ENCODE data around the gene MAMDC2.

DNA sequence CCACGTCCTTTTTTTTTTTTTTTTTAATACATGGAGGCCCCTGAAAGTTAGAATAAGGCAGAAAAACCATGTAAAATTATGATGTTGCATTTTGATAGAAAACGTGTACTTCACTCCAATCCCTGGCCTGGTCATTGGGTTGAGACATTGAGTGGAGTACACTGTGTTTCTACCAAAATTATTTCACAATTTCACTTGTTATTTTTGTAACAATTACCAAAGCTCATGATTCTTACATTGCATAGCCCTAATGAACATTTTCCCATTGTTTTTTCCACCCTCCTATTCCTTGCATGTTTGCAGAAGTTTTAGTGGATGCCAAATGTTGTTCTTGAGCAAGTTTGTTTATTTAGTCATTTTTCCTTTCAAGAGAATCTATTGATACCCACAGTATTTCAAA, 21.9 kb downstream of the MAMDC2 start:
- TF ChIP-seq, protein P1, sequence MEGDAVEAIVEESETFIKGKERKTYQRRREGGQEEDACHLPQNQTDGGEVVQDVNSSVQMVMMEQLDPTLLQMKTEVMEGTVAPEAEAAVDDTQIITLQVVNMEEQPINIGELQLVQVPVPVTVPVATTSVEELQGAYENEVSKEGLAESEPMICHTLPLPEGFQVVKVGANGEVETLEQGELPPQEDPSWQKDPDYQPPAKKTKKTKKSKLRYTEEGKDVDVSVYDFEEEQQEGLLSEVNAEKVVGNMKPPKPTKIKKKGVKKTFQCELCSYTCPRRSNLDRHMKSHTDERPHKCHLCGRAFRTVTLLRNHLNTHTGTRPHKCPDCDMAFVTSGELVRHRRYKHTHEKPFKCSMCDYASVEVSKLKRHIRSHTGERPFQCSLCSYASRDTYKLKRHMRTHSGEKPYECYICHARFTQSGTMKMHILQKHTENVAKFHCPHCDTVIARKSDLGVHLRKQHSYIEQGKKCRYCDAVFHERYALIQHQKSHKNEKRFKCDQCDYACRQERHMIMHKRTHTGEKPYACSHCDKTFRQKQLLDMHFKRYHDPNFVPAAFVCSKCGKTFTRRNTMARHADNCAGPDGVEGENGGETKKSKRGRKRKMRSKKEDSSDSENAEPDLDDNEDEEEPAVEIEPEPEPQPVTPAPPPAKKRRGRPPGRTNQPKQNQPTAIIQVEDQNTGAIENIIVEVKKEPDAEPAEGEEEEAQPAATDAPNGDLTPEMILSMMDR (conservative IDR thresholded peaks at IDR 0.05 in 1 of 2, IDR thresholded peaks at IDR 0.05 in 1 of 2; ENCODE audit: extremely low read depth in 1 of 2, insufficient read depth in 1 of 2, low read depth in 1 of 2, low read length in 2 of 2) = no peak
- TF ChIP-seq EZH2 (IDR thresholded peaks at IDR 0.05; ENCODE audit: borderline replicate concordance, low read length) = no peak

Data from mammary epithelial cell (primary cell).